H1 (cell line): ENCODE measurements around the gene EIF2B5. TPM values are rescaled to one million over a fixed set of nuclear protein-coding genes. Genes with fewer than 3 reads are reported as not detected.

Experiments used
- CTCF ChIA-PET: fragments of 300-600 bp; sonication (Branson Sonifier 250); formaldehyde crosslinking; loops from one replicate; lab custom pipeline; 2021; ENCODE audit not compliant: partially characterized antibody; lab: Charles Lee
- POLR2A ChIA-PET: fragments of 300-600 bp; sonication (Branson Sonifier 250); formaldehyde crosslinking; loops from one replicate; lab custom pipeline; 2021; ENCODE audit warnings: inconsistent platforms; ENCODE audit not compliant: partially characterized antibody; lab: Charles Lee
- DNase-seq, 2 experiments: peaks; one replicate each; pipeline versions ENCODE4 v3.0.0 to v3.0.0-alpha.2; 2010 to 2022; ENCODE audit warnings: low spot score in 2 of 2, low read depth in 1 of 2, mixed read lengths in 1 of 2
- FAIRE-seq: peaks from 2 replicates; lab custom pipeline; 2011; peaks lifted over from hg19 to GRCh38; lab: Jason Lieb, UNC
- H2AFZ ChIP-seq: 2 replicates; pipeline ENCODE4 v1.8.1; 2012; ENCODE audit warnings: low read length, inconsistent platforms
- H2AK5ac ChIP-seq: 2 replicates; pipeline ENCODE4 v1.6.1; 2013; ENCODE audit warnings: low read depth, low read length
- H2BK120ac ChIP-seq: replicated peaks from 2 replicates; pipeline ENCODE3; 2013; ENCODE audit warnings: low read depth, low read length, inconsistent platforms
- H2BK12ac ChIP-seq: 2 replicates; pipeline ENCODE4 v1.6.1; 2013; ENCODE audit warnings: low read depth, low read length
- H2BK15ac ChIP-seq: 2 replicates; pipeline ENCODE4 v1.6.1; 2013; ENCODE audit warnings: low read length
- H2BK20ac ChIP-seq: 2 replicates; pipeline ENCODE4 v1.6.1; 2013; ENCODE audit warnings: low read length
- H2BK5ac ChIP-seq: 2 replicates; pipeline ENCODE4 v1.6.1; 2013; ENCODE audit warnings: low read depth, low read length
- H3K14ac ChIP-seq: 2 replicates; pipeline ENCODE4 v1.6.1; 2013; ENCODE audit warnings: inconsistent platforms; ENCODE audit not compliant: insufficient read length
- H3K18ac ChIP-seq: 2 replicates; pipeline ENCODE4 v1.6.1; 2013; ENCODE audit warnings: low read length; ENCODE audit errors: extremely low read depth
- H3K23ac ChIP-seq: 2 replicates; pipeline ENCODE4 v1.6.1; 2013; ENCODE audit warnings: inconsistent platforms; ENCODE audit not compliant: insufficient read length
- H3K23me2 ChIP-seq: 2 replicates; pipeline ENCODE4 v1.6.1; 2013; ENCODE audit warnings: low read depth, low read length
- H3K27ac ChIP-seq: 2 replicates; pipeline ENCODE4 v1.6.1; 2011; ENCODE audit warnings: low read depth, low read length, inconsistent platforms
- H3K27me3 ChIP-seq, 4 experiments: replicated peaks in 1 of 4; 1 replicate in 1 of 4; 2 replicates in 3 of 4; pipeline versions ENCODE4 v1.6.1 to v1.8.1; 2011 to 2013; ENCODE audit warnings: low read length in 3 of 4, mild to moderate bottlenecking in 3 of 4, inconsistent platforms in 2 of 4, mixed read lengths in 2 of 4, moderate library complexity in 1 of 4; ENCODE audit not compliant: control insufficient read depth in 3 of 4, insufficient read depth in 3 of 4; ENCODE audit errors: extremely low read depth in 1 of 4
- H3K36me3 ChIP-seq, 4 experiments: 2 replicates each; pipeline versions ENCODE4 v1.6.1 to v1.8.1; 2011 to 2013; ENCODE audit warnings: mild to moderate bottlenecking in 4 of 4, low read length in 3 of 4, moderate library complexity in 2 of 4, control low read depth in 1 of 4, inconsistent platforms in 1 of 4; ENCODE audit not compliant: insufficient read depth in 4 of 4, control insufficient read depth in 2 of 4
- H3K4ac ChIP-seq: replicated peaks from 2 replicates; pipeline ENCODE3; 2013; ENCODE audit warnings: low read length, low read depth, mixed read lengths, inconsistent platforms; ENCODE audit not compliant: insufficient read length
- H3K4me1 ChIP-seq, 4 experiments: replicated peaks in 1 of 4; 1 replicate in 1 of 4; 2 replicates in 3 of 4; pipeline versions ENCODE4 v1.6.1 to v1.8.1; 2011 to 2013; ENCODE audit warnings: low read length in 3 of 4, inconsistent platforms in 2 of 4, mixed read lengths in 1 of 4; ENCODE audit not compliant: insufficient read depth in 4 of 4, control insufficient read depth in 3 of 4
- H3K4me2 ChIP-seq, 2 experiments: 2 replicates each; pipeline versions ENCODE4 v1.6.1 to v1.8.1; 2011 to 2013; ENCODE audit warnings: low read depth in 2 of 2, low read length in 2 of 2, control low read depth in 1 of 2, inconsistent platforms in 1 of 2, mild to moderate bottlenecking in 1 of 2; ENCODE audit not compliant: insufficient read depth in 1 of 2
- H3K4me3 ChIP-seq, 4 experiments: fragments of 200-600, 300-600 bp in 1 of 4; sonication (generic), shearing (Covaris generic), sonication (Bioruptor Twin) in 1 of 4; 2 replicates each; pipeline versions ENCODE4 v1.5.1 to v1.8.1; 2011 to 2016; ENCODE audit warnings: low read length in 4 of 4, low read depth in 3 of 4, control low read depth in 2 of 4, inconsistent platforms in 2 of 4, mild to moderate bottlenecking in 2 of 4, mixed read lengths in 1 of 4, moderate library complexity in 1 of 4; ENCODE audit not compliant: insufficient read depth in 2 of 4; ENCODE audit errors: extremely low read depth in 1 of 4
- H3K56ac ChIP-seq: replicated peaks from 2 replicates; pipeline ENCODE3; 2013; ENCODE audit warnings: low read depth, mild to moderate bottlenecking, mixed read lengths, low read length, inconsistent platforms; ENCODE audit not compliant: insufficient read length
- H3K79me1 ChIP-seq: 2 replicates; pipeline ENCODE4 v1.6.1; 2013; ENCODE audit warnings: low read depth, low read length, control low read depth
- H3K79me2 ChIP-seq, 2 experiments: 2 replicates each; pipeline versions ENCODE4 v1.6.1 to v1.8.1; 2012 to 2013; ENCODE audit warnings: low read length in 2 of 2, mild to moderate bottlenecking in 2 of 2, inconsistent platforms in 1 of 2; ENCODE audit not compliant: insufficient read depth in 2 of 2, control insufficient read depth in 1 of 2
- H3K9ac ChIP-seq, 4 experiments: replicated peaks in 1 of 4; 1 replicate in 1 of 4; 2 replicates in 3 of 4; pipeline versions ENCODE4 v1.6.1 to v1.8.1; 2011 to 2013; ENCODE audit warnings: low read depth in 3 of 4, low read length in 3 of 4, control low read depth in 2 of 4, mild to moderate bottlenecking in 2 of 4, moderate library complexity in 2 of 4, inconsistent platforms in 1 of 4; ENCODE audit errors: extremely low read depth in 1 of 4
- H3K9me3 ChIP-seq, 2 experiments: 2 replicates each; pipeline versions ENCODE4 v1.6.1 to v1.8.1; 2012 to 2013; ENCODE audit warnings: mild to moderate bottlenecking in 2 of 2, moderate library complexity in 2 of 2, control low read depth in 1 of 2, inconsistent platforms in 1 of 2, low read depth in 1 of 2, low read length in 1 of 2, mixed read lengths in 1 of 2; ENCODE audit not compliant: insufficient read depth in 2 of 2
- H4K20me1 ChIP-seq, 2 experiments: replicated peaks in 1 of 2; 2 replicates each; pipeline versions ENCODE3 to v1.8.1; 2011 to 2013; ENCODE audit warnings: inconsistent platforms in 2 of 2, low read length in 2 of 2, mild to moderate bottlenecking in 1 of 2; ENCODE audit not compliant: insufficient read depth in 2 of 2, control insufficient read depth in 1 of 2
- H4K5ac ChIP-seq: 2 replicates; pipeline ENCODE4 v1.6.1; 2013; ENCODE audit warnings: low read length, low read depth, mixed read lengths, inconsistent platforms; ENCODE audit not compliant: insufficient read length
- H4K8ac ChIP-seq: 2 replicates; pipeline ENCODE4 v1.8.0; 2013; ENCODE audit warnings: mild to moderate bottlenecking, moderate library complexity, low read length, inconsistent platforms; ENCODE audit not compliant: insufficient read depth; ENCODE audit errors: extremely low read depth
- H4K91ac ChIP-seq: replicated peaks from 2 replicates; pipeline ENCODE3; 2013; ENCODE audit warnings: low read length, mixed read lengths, inconsistent platforms; ENCODE audit not compliant: insufficient read length
- TEAD4 ChIP-seq: IDR thresholded peaks from 2 replicates; pipeline ENCODE4 v1.6.1; 2012; ENCODE audit warnings: low read depth, low read length, inconsistent platforms, mixed read lengths
- WGBS, 2 experiments: shearing (Covaris generic) in 1 of 2; methylation state at CpG; one replicate each; pipeline versions ENCODE4 v1.1.6 to v1.1.7; 2013 to 2015; ENCODE audit warnings: low lambda C conversion rate in 2 of 2, mixed read lengths in 2 of 2, inconsistent platforms in 1 of 2, low coverage in 1 of 2, missing lambda C conversion rate in 1 of 2; ENCODE audit not compliant: insufficient replicate concordance in 2 of 2, insufficient coverage in 1 of 2, insufficient read length in 1 of 2; ENCODE audit errors: extremely low coverage in 1 of 2, missing lambda C conversion rate in 1 of 2; 5-methylcytosine and 5-hydroxymethylcytosine counted together
- polyA plus RNA-seq, 7 experiments: library from polyadenylated mRNA; depleted of rRNA in 3 of 7; stranded (reverse) in 5 of 7; unstranded in 2 of 7; fragments of >200 nt in 5 of 7; fragments of 200-250 nt in 2 of 7; gene quantifications; 1 replicate in 5 of 7; 2 replicates in 1 of 7; 4 replicates in 1 of 7; pipeline versions ENCODE4 v1.2.1 to v1.2.3, GENCODE V29; 2011 to 2013; ENCODE audit warnings: missing spikeins in 2 of 7, mixed read lengths in 2 of 7
- total RNA-seq: library from RNA; stranded (reverse); fragmentation: NEBNext Ultra II Directional; extraction: Animal tissue kit (Norgen Biotek cat#: 25700); gene quantifications from 2 replicates; pipeline ENCODE4 v1.2.1, GENCODE V29; 2021

Gene EIF2B5
- total and polyA plus RNA-seq, 2 of the 8 experiments (the other 6 are each of a cell fraction or from before 2014, with no cell fraction given): 33.1 to 40.0 TPM

- FAIRE-seq: no peak
- POLR2A ChIA-PET: no interaction called here
- TF ChIP-seq TEAD4: no peak
These were observed 19.1 kb upstream of the EIF2B5 start for GRCh38 chr3:184116017-184116416.

More at GRCh38 chr3:184116017-184116416, 19.1 kb upstream of the EIF2B5 start:
- no peak overlapping the region for H2AK5ac ChIP-seq
- H3K27me3 ChIP-seq: no peaks in the 10 kb centered on the region
- no peak overlapping the region for H3K18ac ChIP-seq
- H3K4ac ChIP-seq: no peak overlapping the region
- H3K23ac ChIP-seq: no peak overlapping the region
- H3K56ac ChIP-seq: no peak overlapping the region
- no peak overlapping the region for H3K4me3 ChIP-seq
- DNase-seq: no peak
- H2BK12ac ChIP-seq: no peak overlapping the region
- no peaks in the 10 kb centered on the region for H3K79me1 ChIP-seq
- H2BK15ac ChIP-seq: no peak overlapping the region
- 76% methylated on average over 4 of the region's 4 CpGs; no CpG with 5 or more reads in 1 of the 2 experiments for WGBS, 2 experiments
- no peak overlapping the region for H3K9ac ChIP-seq
- H3K23me2 ChIP-seq: no peaks in the 10 kb centered on the region
- no peak overlapping the region for H3K14ac ChIP-seq
- CTCF ChIA-PET: interaction anchor here (0.6 to 1.8 kb wide), 2 partner anchors 185 to 211 kb away, joined by 3 to 7 read pairs; no protein-coding TSS in a partner anchor
- no peaks in the 10 kb centered on the region for H3K9me3 ChIP-seq
- no peak overlapping the region for H4K91ac ChIP-seq
- H2BK120ac ChIP-seq: no peak overlapping the region
- H4K5ac ChIP-seq: no peak overlapping the region
- H2BK5ac ChIP-seq: no peak overlapping the region
- H2AFZ ChIP-seq: no peak overlapping the region
- H3K79me2 ChIP-seq: no peaks in the 10 kb centered on the region
- H3K27ac ChIP-seq: no peak overlapping the region
- no peak overlapping the region for H3K4me2 ChIP-seq
- H3K36me3 ChIP-seq: no peaks in the 10 kb centered on the region
- no peaks in the 10 kb centered on the region for H4K20me1 ChIP-seq
- no peak overlapping the region for H4K8ac ChIP-seq
- H2BK20ac ChIP-seq: no peak overlapping the region
- no peaks in the 10 kb centered on the region for H3K4me1 ChIP-seq
